Measurements from ENCODE around the gene GJA3. TPM values are rescaled to one million over a fixed set of nuclear protein-coding genes. Genes with fewer than 3 reads are reported as not detected.
"Not testable (repeated sequence)": the region's sequence is repeated elsewhere in the genome, so short reads cannot be mapped to it uniquely, and the experiment has no call there.

The GJA3 gene
- total RNA-seq, 3 donors from 2014 or later: 0.29 TPM; not detected in 2

- H3K27ac ChIP-seq: no peak overlapping the region
- intact Hi-C loops (cut with DNase I; ENCODE audit: low total_unique reads): no loop called here
- H3K36me3 ChIP-seq: no peaks in the 10 kb centered on the region
- H3K9me3 ChIP-seq: no peaks in the 10 kb centered on the region
- DNase-seq (ENCODE audit: low spot score in 2 of 2): no peak
- peaks cover 0 to 14% of the 10 kb centered on the region in 2 donors for H3K4me1 ChIP-seq
- H3K27me3 ChIP-seq: peaks cover 0 to 78% of the 10 kb centered on the region in 2 donors
- TF ChIP-seq POLR2AphosphoS5 (IDR thresholded peaks at IDR 0.05) (no peak), POLR2A (IDR thresholded peaks at IDR 0.05) (no peak), CTCF (IDR thresholded peaks at IDR 0.05) (no peak)
- H3K4me3 ChIP-seq: no peak overlapping the region
Measured at GRCh38 chr13:20157151-20157796, 3.6 kb downstream of the GJA3 start.

- TF ChIP-seq CTCF (IDR thresholded peaks at IDR 0.05) (no peak), POLR2A (IDR thresholded peaks at IDR 0.05) (no peak), POLR2AphosphoS5 (IDR thresholded peaks at IDR 0.05) (no peak)
- DNase-seq (ENCODE audit: low spot score in 2 of 2): no peak
- Histone ChIP-seq H3K9me3 (no peaks in the 10 kb centered on the region), H3K27me3 (peaks cover 0 to 79% of the 10 kb centered on the region in 2 donors), H3K4me1 (peaks cover 0 to 14% of the 10 kb centered on the region in 2 donors), H3K27ac (no peak overlapping the region), H3K36me3 (no peaks in the 10 kb centered on the region), H3K4me3 (no peak overlapping the region)
- intact Hi-C loops (cut with DNase I; ENCODE audit: low total_unique reads): no loop called here
Measured at GRCh38 chr13:20156702-20157101, 4.2 kb downstream of the GJA3 start.

GRCh38 chr13:20153290-20153689, 7.6 kb downstream of the GJA3 start:
- H3K9me3 ChIP-seq; H3K4me3 ChIP-seq; H3K4me1 ChIP-seq; H3K36me3 ChIP-seq; DNase-seq (ENCODE audit: low spot score in 2 of 2); intact Hi-C loops (cut with DNase I; ENCODE audit: low total_unique reads); H3K27ac ChIP-seq: not testable (repeated sequence)
- H3K27me3 ChIP-seq: peaks cover 0 to 63% of the 10 kb centered on the region in 2 donors

- H3K9me3 ChIP-seq: no peaks in the 10 kb centered on the region
- H3K27ac ChIP-seq: no peak overlapping the region
- H3K27me3 ChIP-seq: peaks cover 0 to 48% of the 10 kb centered on the region in 2 donors
- no peak for TF ChIP-seq POLR2AphosphoS5 (IDR thresholded peaks at IDR 0.05)
- no peak for TF ChIP-seq CTCF (IDR thresholded peaks at IDR 0.05)
- TF ChIP-seq POLR2A (IDR thresholded peaks at IDR 0.05): no peak
- no peak for DNase-seq (ENCODE audit: low spot score in 2 of 2)
- H3K36me3 ChIP-seq: no peaks in the 10 kb centered on the region
- intact Hi-C loops (cut with DNase I; ENCODE audit: low total_unique reads): no loop called here
- no peak overlapping the region for H3K4me3 ChIP-seq
- no peaks in the 10 kb centered on the region for H3K4me1 ChIP-seq
Measured at GRCh38 chr13:20151612-20152011, 9.2 kb downstream of the GJA3 start.

GRCh38 chr13:20151016-20151415, 9.8 kb downstream of the GJA3 start:
- Histone ChIP-seq H3K4me1 (no peaks in the 10 kb centered on the region), H3K27ac (no peak overlapping the region), H3K4me3 (no peak overlapping the region), H3K36me3 (no peaks in the 10 kb centered on the region), H3K27me3 (peaks cover 0 to 42% of the 10 kb centered on the region in 2 donors), H3K9me3 (no peaks in the 10 kb centered on the region)
- TF ChIP-seq CTCF (IDR thresholded peaks at IDR 0.05): no peak
- no peak for TF ChIP-seq POLR2AphosphoS5 (IDR thresholded peaks at IDR 0.05)
- no peak for TF ChIP-seq POLR2A (IDR thresholded peaks at IDR 0.05)
- DNase-seq (ENCODE audit: low spot score in 2 of 2): no peak
- intact Hi-C loops (cut with DNase I; ENCODE audit: low total_unique reads): no loop called here
